K562 (cell line): ENCODE data around the gene AMER3. TPM values are rescaled to one million over a fixed set of nuclear protein-coding genes. Genes with fewer than 3 reads are reported as not detected.

Experiments used
- ATAC-seq: fragments of 200-7000 bp; cut with Tn5 transposase; 3 replicates; pipeline ENCODE4 v1.9.1; 2020; ENCODE audit warnings: moderate library complexity
- BruUV-seq: library from RNA; stranded (reverse); fragments of 400-500 nt; replicated peaks from 2 replicates; lab custom pipeline; 2021; lab: Mats Ljungman, UMichigan
- CTCF ChIA-PET: fragments of 300-600 bp; formaldehyde crosslinking; extraction: SDS; loops from one replicate; lab custom pipeline; 2021; ENCODE audit warnings: low intra/inter-chr PET ratio; lab: Yijun Ruan, JAX
- POLR2A ChIA-PET: fragments of 300-600, 350-650 bp; sonication (Branson Sonifier 250); formaldehyde crosslinking; extraction: SDS; loops from one replicate; lab custom pipeline; 2021; ENCODE audit warnings: antibody characterized with exemption, inconsistent platforms; lab: Yijun Ruan, JAX
- DNase-seq, 4 experiments: peaks; one replicate each; pipeline versions ENCODE4 v3.0.0 to v3.0.0-alpha.2; 2011 to 2018; ENCODE audit warnings: low spot score in 3 of 4, mixed read lengths in 3 of 4; ENCODE audit errors: extremely low read depth in 1 of 4
- FAIRE-seq: peaks from 2 replicates; lab custom pipeline; 2011; peaks lifted over from hg19 to GRCh38; lab: Jason Lieb, UNC
- H2AFZ ChIP-seq: 2 replicates; pipeline ENCODE4 v1.6.0; 2011; ENCODE audit warnings: low read depth, low read length, control low read depth, inconsistent platforms
- H3K27ac ChIP-seq: fragments of 200-600 bp; 3 replicates; pipeline ENCODE4 v1.8.0; 2011; ENCODE audit warnings: low read depth, mild to moderate bottlenecking, control low read depth, inconsistent platforms, low read length, moderate library complexity, mixed read lengths; ENCODE audit errors: extremely low read depth
- H3K27me3 ChIP-seq, 2 experiments: fragments of 300-600 bp in 1 of 2; 2 replicates in 1 of 2; 3 replicates in 1 of 2; pipeline versions ENCODE4 v1.6.0 to v1.8.0; 2011; ENCODE audit warnings: inconsistent platforms in 2 of 2, low read length in 2 of 2, mild to moderate bottlenecking in 1 of 2, mixed read lengths in 1 of 2, moderate library complexity in 1 of 2; ENCODE audit not compliant: control insufficient read depth in 2 of 2, insufficient read depth in 2 of 2
- H3K36me3 ChIP-seq: fragments of 300-600 bp; 3 replicates; pipeline ENCODE4 v1.8.0; 2011; ENCODE audit warnings: mild to moderate bottlenecking, low read length, inconsistent platforms; ENCODE audit not compliant: control insufficient read depth, insufficient read depth
- H3K4me1 ChIP-seq, 2 experiments: fragments of 200-600 bp in 1 of 2; replicated peaks in 1 of 2; 2 replicates in 1 of 2; 3 replicates in 1 of 2; pipeline versions ENCODE4 v1.5.1 to v1.8.0; 2011; ENCODE audit warnings: inconsistent platforms in 2 of 2, low read length in 2 of 2, mild to moderate bottlenecking in 1 of 2, mixed read lengths in 1 of 2, moderate library complexity in 1 of 2; ENCODE audit not compliant: control insufficient read depth in 2 of 2, insufficient read depth in 2 of 2
- H3K4me2 ChIP-seq: 2 replicates; pipeline ENCODE4 v1.6.1; 2011; ENCODE audit warnings: low read length, control low read depth, inconsistent platforms, mixed read lengths; ENCODE audit not compliant: insufficient read depth
- H3K4me3 ChIP-seq: fragments of 200-600 bp; sonication (generic), shearing (Covaris generic); 2 replicates; pipeline ENCODE4 v1.5.1; 2016; ENCODE audit warnings: control low read depth, inconsistent platforms
- H3K79me2 ChIP-seq: fragments of 200-600 bp; 3 replicates; pipeline ENCODE4 v1.8.0; 2011; ENCODE audit warnings: low read length, inconsistent platforms; ENCODE audit not compliant: control insufficient read depth, insufficient read depth
- H3K9ac ChIP-seq, 2 experiments: 2 replicates each; pipeline versions ENCODE4 v1.6.0 to v1.6.1; 2011; ENCODE audit warnings: low read depth in 2 of 2, low read length in 2 of 2, control low read depth in 1 of 2, inconsistent platforms in 1 of 2, mild to moderate bottlenecking in 1 of 2, mixed read lengths in 1 of 2; ENCODE audit not compliant: insufficient read depth in 1 of 2
- H3K9me1 ChIP-seq: one replicate; pipeline ENCODE4 v1.6.0; 2011; ENCODE audit warnings: inconsistent platforms, mild to moderate bottlenecking, low read length, moderate library complexity; ENCODE audit not compliant: control insufficient read depth, insufficient read depth
- H3K9me3 ChIP-seq: replicated peaks from 2 replicates; pipeline ENCODE4 v1.5.1; 2011; ENCODE audit warnings: low read depth, low read length, inconsistent platforms; ENCODE audit not compliant: control insufficient read depth, insufficient read depth
- H4K20me1 ChIP-seq: replicated peaks from 2 replicates; pipeline ENCODE4 v1.6.1; 2011; ENCODE audit warnings: low read length, inconsistent platforms, mixed read lengths; ENCODE audit not compliant: control insufficient read depth, insufficient read depth
- EZH2 ChIP-seq: IDR thresholded peaks from 2 replicates; pipeline ENCODE4 v1.6.1; 2012; ENCODE audit warnings: low read depth, mild to moderate bottlenecking, inconsistent platforms, low read length, borderline replicate concordance
- NRF1 ChIP-seq, 2 experiments: fragments of 450-650 bp; IDR thresholded peaks in 1 of 2; conservative IDR thresholded peaks in 1 of 2; 2 replicates each; pipeline ENCODE4 v1.6.1; 2014; ENCODE audit warnings: mild to moderate bottlenecking in 2 of 2
- STAT5B ChIP-seq: fragments of 250-450 bp; sonication (Bioruptor Pico); IDR thresholded peaks from 2 replicates; pipeline ENCODE4 v1.8.0; 2021; ENCODE audit warnings: mild to moderate bottlenecking, inconsistent platforms
- ZFX ChIP-seq: sonication (generic); formaldehyde crosslinking; IDR thresholded peaks from 2 replicates; pipeline ENCODE4 v1.8.0; 2022; ENCODE audit warnings: mild to moderate bottlenecking, missing genetic modification reagents, moderate library complexity
- ZNF639 ChIP-seq, 2 experiments: fragments of 200-800 bp in 1 of 2; sonication (Bioruptor generic) in 1 of 2; sonication (generic) in 1 of 2; formaldehyde crosslinking in 1 of 2; IDR thresholded peaks in 1 of 2; conservative IDR thresholded peaks in 1 of 2; 2 replicates each; pipeline versions ENCODE4 v1.5.0 to v1.6.1; 2016 to 2020; ENCODE audit warnings: missing compliant biosample characterization in 1 of 2, missing genetic modification characterization in 1 of 2, missing genetic modification reagents in 1 of 2
- WGBS: fragments of 100-300 bp; shearing (Covaris generic); methylation state at CpG from one replicate; pipeline ENCODE4 v1.1.6; 2016; ENCODE audit warnings: low coverage, mixed read lengths; ENCODE audit not compliant: insufficient coverage; ENCODE audit errors: missing lambda C conversion rate; 5-methylcytosine and 5-hydroxymethylcytosine counted together
- in situ Hi-C: fragments of 300-500 bp; cut with MboI; formaldehyde crosslinking; loops from 4 replicates; pipeline ENCODE4 v1.15.0; 2018; ENCODE audit warnings: inconsistent platforms, mixed read lengths
- intact Hi-C: fragments of 100-400 bp; cut with micrococcal nuclease; formaldehyde crosslinking; loops from 2 replicates; pipeline ENCODE4 v1.14.2; 2022
- polyA plus RNA-seq, 8 experiments: library from polyadenylated mRNA; depleted of rRNA in 4 of 8; stranded (reverse) in 5 of 8; unstranded in 3 of 8; fragments of >200 nt; fragmentation: Nextera tagmentation in 2 of 8; fragmentation: Illumina TruSeq in 1 of 8; extraction: Ambion mirVana in 2 of 8; extraction: Trizol in 1 of 8; gene quantifications; 2 replicates each; pipeline versions ENCODE4 v1.2.1 to v1.2.3, GENCODE V29; 2011 to 2014; ENCODE audit warnings: inconsistent platforms in 1 of 8, missing spikeins in 1 of 8
- total RNA-seq, 7 experiments: library from RNA; depleted of rRNA in 6 of 7; stranded (reverse); fragments of >200 nt in 6 of 7; fragmentation: Illumina TruSeq in 2 of 7; extraction: Trizol in 2 of 7; gene quantifications; 2 replicates each; pipeline versions ENCODE4 v1.2.1 to v1.2.3, GENCODE V29; 2011 to 2021; ENCODE audit warnings: low replicate concordance in 1 of 7

Gene AMER3
- total and polyA plus RNA-seq, 9 of the 15 experiments (the other 6 are each of a cell fraction or from before 2014, with no cell fraction given), result not detected

- TF ChIP-seq EZH2 (no peak), STAT5B (CRISPR knock-in tag) (no peak)
- TF ChIP-seq, all 486 proteins: peak for 0
Measured at GRCh38 chr2:130785466-130786055, 30.2 kb downstream of the AMER3 start (continued).

GRCh38 chr2:130786076-130786475 lies 30.7 kb downstream of the AMER3 start:
- in situ Hi-C loops (no loop called here), intact Hi-C loops (no loop called here)
- Histone ChIP-seq H2AFZ (no peak overlapping the region), H3K79me2 (no peaks in the 10 kb centered on the region), H3K27me3 (peaks cover 12 to 29% of the 10 kb centered on the region in 2 experiments), H3K9me1 (no peaks in the 10 kb centered on the region), H4K20me1 (no peaks in the 10 kb centered on the region), H3K9ac (no peak overlapping the region), H3K4me3 (no peak overlapping the region), H3K36me3 (no peaks in the 10 kb centered on the region), H3K4me1 (no peaks in the 10 kb centered on the region), H3K4me2 (no peak overlapping the region), H3K9me3 (no peaks in the 10 kb centered on the region), H3K27ac (no peak overlapping the region)
- ChIA-PET POLR2A (no interaction called here), CTCF (no interaction called here)
- no peak for DNase-seq
- no peak for ATAC-seq
- 4% methylated on average over 6 of the region's 6 CpGs for WGBS
- TF ChIP-seq ZFX (CRISPR knock-in tag) (no peak), NRF1 (conservative IDR thresholded peaks at IDR 0.05 in 1 of 2, IDR thresholded peaks at IDR 0.05 in 1 of 2) (no peak), ZNF639 (CRISPR knock-in tag; conservative IDR thresholded peaks at IDR 0.05 in 1 of 2, IDR thresholded peaks at IDR 0.05 in 1 of 2) (no peak)
- FAIRE-seq, result no peak
- no TSS peak for BruUV-seq
